IMR-90 (cell line): ENCODE results near the gene SFTPB. TPM values are rescaled to one million over a fixed set of nuclear protein-coding genes. Genes with fewer than 3 reads are reported as not detected.

ENCODE experiments used
- ATAC-seq: fragments of 200-7000 bp; cut with Tn5 transposase; 2 replicates; pipeline ENCODE4 v1.9.1; 2020; ENCODE audit warnings: low read depth, mild to moderate bottlenecking, moderate library complexity
- BruUV-seq: library from RNA; stranded (reverse); fragments of 400-500 nt; replicated peaks from 2 replicates; lab custom pipeline; 2021; lab: Mats Ljungman, UMichigan
- CTCF ChIA-PET: fragments of 300-600 bp; formaldehyde crosslinking; extraction: SDS; loops from one replicate; lab custom pipeline; 2021; ENCODE audit warnings: antibody characterized with exemption; lab: Yijun Ruan, JAX
- POLR2A ChIA-PET: fragments of 300-600 bp; sonication (Branson Sonifier 250); formaldehyde crosslinking; loops from one replicate; lab custom pipeline; 2022; ENCODE audit warnings: antibody characterized with exemption; ENCODE audit not compliant: unreplicated experiment; lab: Charles Lee
- DNase-seq: peaks from one replicate; pipeline ENCODE4 v3.0.0; 2013
- H2AFZ ChIP-seq: replicated peaks from 2 replicates; pipeline ENCODE3; 2013; ENCODE audit warnings: low read length, mild to moderate bottlenecking; ENCODE audit not compliant: poor library complexity
- H2AK5ac ChIP-seq: 2 replicates; pipeline ENCODE4 v1.6.1; 2013; ENCODE audit warnings: low read depth, low read length, inconsistent platforms
- H2AK9ac ChIP-seq: replicated peaks from 2 replicates; pipeline ENCODE3; 2013; ENCODE audit warnings: mild to moderate bottlenecking, low read depth, low read length, moderate library complexity; ENCODE audit not compliant: poor library complexity
- H2BK120ac ChIP-seq: 2 replicates; pipeline ENCODE4 v1.6.1; 2013; ENCODE audit warnings: low read depth, low read length, inconsistent platforms
- H2BK15ac ChIP-seq: 3 replicates; pipeline ENCODE4 v1.6.1; 2013; ENCODE audit warnings: low read depth, low read length, inconsistent platforms
- H2BK20ac ChIP-seq: 2 replicates; pipeline ENCODE4 v1.6.1; 2013; ENCODE audit warnings: low read depth, mild to moderate bottlenecking, inconsistent platforms, low read length, moderate library complexity
- H2BK5ac ChIP-seq: 2 replicates; pipeline ENCODE4 v1.6.1; 2013; ENCODE audit warnings: mild to moderate bottlenecking, low read depth, low read length, inconsistent platforms; ENCODE audit not compliant: poor library complexity, severe bottlenecking
- H3K14ac ChIP-seq: replicated peaks from 2 replicates; pipeline ENCODE4 v1.6.1; 2013; ENCODE audit warnings: low read depth, low read length, inconsistent platforms
- H3K18ac ChIP-seq: 2 replicates; pipeline ENCODE4 v1.6.1; 2013; ENCODE audit warnings: low read depth, low read length, control low read depth
- H3K23ac ChIP-seq: 2 replicates; pipeline ENCODE4 v1.6.1; 2013; ENCODE audit warnings: low read depth, low read length, inconsistent platforms
- H3K27ac ChIP-seq: 2 replicates; pipeline ENCODE4 v1.5.1; 2013; ENCODE audit warnings: mild to moderate bottlenecking, control low read depth, low read length; ENCODE audit not compliant: insufficient read depth
- H3K27me3 ChIP-seq: 2 replicates; pipeline ENCODE4 v1.6.1; 2013; ENCODE audit warnings: low read length; ENCODE audit not compliant: control insufficient read depth, insufficient read depth
- H3K36me3 ChIP-seq: 2 replicates; pipeline ENCODE4 v1.6.1; 2013; ENCODE audit warnings: low read length, mixed read lengths; ENCODE audit not compliant: control insufficient read depth, insufficient read depth
- H3K4ac ChIP-seq: 2 replicates; pipeline ENCODE4 v1.6.1; 2013; ENCODE audit warnings: low read depth, low read length, inconsistent platforms
- H3K4me1 ChIP-seq: 2 replicates; pipeline ENCODE4 v1.6.1; 2013; ENCODE audit warnings: low read length, mixed read lengths; ENCODE audit not compliant: control insufficient read depth, insufficient read depth
- H3K4me2 ChIP-seq: 2 replicates; pipeline ENCODE4 v1.6.1; 2013; ENCODE audit warnings: low read depth, mild to moderate bottlenecking, control low read depth, low read length, moderate library complexity
- H3K4me3 ChIP-seq: 2 replicates; pipeline ENCODE4 v1.5.1; 2013; ENCODE audit warnings: low read depth, mild to moderate bottlenecking, control low read depth, low read length, moderate library complexity; ENCODE audit not compliant: insufficient read depth
- H3K56ac ChIP-seq: 2 replicates; pipeline ENCODE4 v1.6.1; 2013; ENCODE audit warnings: low read length, inconsistent platforms; ENCODE audit not compliant: insufficient read depth; ENCODE audit errors: extremely low read depth
- H3K79me1 ChIP-seq, 2 experiments: 2 replicates each; pipeline ENCODE4 v1.6.1; 2013; ENCODE audit warnings: low read length in 2 of 2, inconsistent platforms in 1 of 2, low read depth in 1 of 2
- H3K9ac ChIP-seq: 2 replicates; pipeline ENCODE4 v1.6.1; 2013; ENCODE audit warnings: low read depth, low read length, control low read depth
- H3K9me1 ChIP-seq: 2 replicates; pipeline ENCODE4 v1.6.1; 2013; ENCODE audit warnings: low read length, inconsistent platforms; ENCODE audit not compliant: insufficient read depth
- H3K9me3 ChIP-seq: 2 replicates; pipeline ENCODE4 v1.6.1; 2013; ENCODE audit warnings: low read length; ENCODE audit not compliant: control insufficient read depth, insufficient read depth
- H4K20me1 ChIP-seq: 2 replicates; pipeline ENCODE4 v1.6.1; 2013; ENCODE audit warnings: low read length, inconsistent platforms; ENCODE audit not compliant: insufficient read depth
- H4K5ac ChIP-seq: 2 replicates; pipeline ENCODE4 v1.6.1; 2013; ENCODE audit warnings: mild to moderate bottlenecking, low read depth, low read length, control low read depth
- H4K8ac ChIP-seq, 2 experiments: 2 replicates each; pipeline ENCODE4 v1.6.1; 2013; ENCODE audit warnings: low read depth in 2 of 2, low read length in 2 of 2, control low read depth in 1 of 2, inconsistent platforms in 1 of 2
- H4K91ac ChIP-seq: 2 replicates; pipeline ENCODE4 v1.6.1; 2013; ENCODE audit warnings: low read depth, low read length, inconsistent platforms; ENCODE audit not compliant: insufficient read depth
- BHLHE40 ChIP-seq: fragments of 150-350 bp; IDR thresholded peaks from 2 replicates; pipeline ENCODE4 v1.6.1; 2016; ENCODE audit warnings: mild to moderate bottlenecking, low read depth, low read length
- CEBPB ChIP-seq: IDR thresholded peaks from 2 replicates; pipeline ENCODE4 v1.6.1; 2012; ENCODE audit warnings: low read depth, low read length, improper control_type of control experiment
- CHD1 ChIP-seq: IDR thresholded peaks from 2 replicates; pipeline ENCODE4 v1.6.1; 2012; ENCODE audit warnings: low read depth, low read length, improper control_type of control experiment
- CTCF ChIP-seq: conservative IDR thresholded peaks from 2 replicates; pipeline ENCODE4 v1.5.1; 2012; ENCODE audit warnings: mild to moderate bottlenecking, low read depth, low read length, improper control_type of control experiment
- FOS ChIP-seq: fragments of 150-350 bp; IDR thresholded peaks from 2 replicates; pipeline ENCODE4 v1.6.1; 2016; ENCODE audit warnings: low read depth, low read length
- MAFK ChIP-seq: IDR thresholded peaks from 2 replicates; pipeline ENCODE4 v1.6.1; 2012; ENCODE audit warnings: low read depth, low read length, improper control_type of control experiment
- MAZ ChIP-seq: IDR thresholded peaks from 2 replicates; pipeline ENCODE4 v1.6.1; 2012; ENCODE audit warnings: low read depth, mild to moderate bottlenecking, low read length, improper control_type of control experiment, moderate library complexity, borderline replicate concordance
- MXI1 ChIP-seq: IDR thresholded peaks from 2 replicates; pipeline ENCODE4 v1.6.1; 2012; ENCODE audit warnings: low read depth, mild to moderate bottlenecking, low read length, moderate library complexity, borderline replicate concordance
- NFE2L2 ChIP-seq: fragments of 150-350 bp; IDR thresholded peaks from 2 replicates; pipeline ENCODE4 v1.6.1; 2016; ENCODE audit warnings: low read depth, mild to moderate bottlenecking, low read length
- POLR2A ChIP-seq: IDR thresholded peaks from 2 replicates; pipeline ENCODE4 v1.6.1; 2012; ENCODE audit warnings: mild to moderate bottlenecking, low read depth, low read length
- RAD21 ChIP-seq: IDR thresholded peaks from 2 replicates; pipeline ENCODE4 v1.6.1; 2012; ENCODE audit warnings: low read length, improper control_type of control experiment
- RCOR1 ChIP-seq: IDR thresholded peaks from 2 replicates; pipeline ENCODE4 v1.6.1; 2012; ENCODE audit warnings: mild to moderate bottlenecking, low read length, improper control_type of control experiment; ENCODE audit not compliant: insufficient replicate concordance
- RFX5 ChIP-seq: IDR thresholded peaks from 2 replicates; pipeline ENCODE4 v1.8.0; 2012; ENCODE audit warnings: low read depth, mild to moderate bottlenecking, low read length, moderate library complexity
- SMC3 ChIP-seq: fragments of 150-350 bp; IDR thresholded peaks from 2 replicates; pipeline ENCODE4 v1.6.1; 2016; ENCODE audit warnings: low read depth, mild to moderate bottlenecking, antibody characterized with exemption, low read length, moderate library complexity
- USF2 ChIP-seq: fragments of 150-350 bp; IDR thresholded peaks from 2 replicates; pipeline ENCODE4 v1.6.1; 2017; ENCODE audit warnings: mild to moderate bottlenecking, antibody characterized with exemption, low read length, low read depth
- WGBS, 2 experiments: methylation state at CpG; one replicate each; pipeline versions ENCODE4 v1.1.5 to v1.1.7; 2013; ENCODE audit warnings: missing lambda C conversion rate in 2 of 2; ENCODE audit not compliant: insufficient read length in 1 of 2; ENCODE audit errors: extremely low coverage in 2 of 2; 5-methylcytosine and 5-hydroxymethylcytosine counted together
- dilution Hi-C: fragments of 300-500 bp; cut with HindIII; formaldehyde crosslinking; loops from one replicate; pipeline ENCODE4 v1.14.3; 2018; ENCODE audit warnings: low sequenced_read_pairs; ENCODE audit not compliant: unreplicated experiment
- in situ Hi-C: fragments of 300-500 bp; cut with MboI; formaldehyde crosslinking; loops from 3 replicates; pipeline ENCODE4 v1.14.3; 2019; ENCODE audit warnings: low sequenced_read_pairs, inconsistent platforms, mixed read lengths
- intact Hi-C: fragments of 100-400 bp; cut with micrococcal nuclease; formaldehyde crosslinking; loops from 2 replicates; pipeline ENCODE4 v1.10.0; 2022
- polyA plus RNA-seq, 3 experiments: library from polyadenylated mRNA; depleted of rRNA; stranded (reverse); fragments of >200 nt; gene quantifications; 2 replicates each; pipeline ENCODE4 v1.2.3, GENCODE V29; 2012; ENCODE audit warnings: low replicate concordance in 1 of 3
- total RNA-seq: library from RNA; depleted of rRNA; stranded (reverse); fragments of >200 nt; gene quantifications from 2 replicates; pipeline ENCODE4 v1.2.3, GENCODE V29; 2012
- TF ChIP-seq, protein P1 (sequence below): fragments of 150-350 bp; IDR thresholded peaks from 2 replicates; pipeline ENCODE4 v1.6.1; 2016; ENCODE audit warnings: low read depth, mild to moderate bottlenecking, low read length, moderate library complexity, borderline replicate concordance

SFTPB gene
- total and polyA plus RNA-seq, 2 of the 4 experiments (the other 2 are of a cell fraction): not detected

GRCh38 chr2:85660725-85661124 lies 7.3 kb downstream of the SFTPB start:
- no peak overlapping the region for H2AK9ac ChIP-seq
- WGBS, 2 experiments: 94% methylated on average over 3 of the region's 7 CpGs; no CpG with 5 or more reads in 1 of the 2 experiments

More at GRCh38 chr2:85660725-85661124, 7.3 kb downstream of the SFTPB start:
- Histone ChIP-seq H3K14ac (no peak overlapping the region), H4K20me1 (no peaks in the 10 kb centered on the region), H2AK5ac (no peak overlapping the region; the same call in 1 of the 2 replicates), H3K4me2 (no peak overlapping the region), H2BK15ac (no peak overlapping the region), H3K4ac (no peak overlapping the region), H3K18ac (no peak overlapping the region), H3K56ac (no peak overlapping the region), H2BK120ac (no peak overlapping the region), H3K79me1 (no peaks in the 10 kb centered on the region), H3K27ac (no peak overlapping the region), H4K5ac (no peak overlapping the region), H3K27me3 (no peaks in the 10 kb centered on the region), H4K8ac (no peak overlapping the region), H2BK5ac (no peak overlapping the region), H2AFZ (no peak overlapping the region), H3K9me3 (no peaks in the 10 kb centered on the region), H4K91ac (no peak overlapping the region), H3K9ac (no peak overlapping the region), H3K4me3 (no peak overlapping the region), H3K36me3 (peaks cover 2% of the 10 kb centered on the region; the same call in 1 of the 2 replicates), H3K4me1 (peaks cover 11% of the 10 kb centered on the region), H2BK20ac (no peak overlapping the region), H3K9me1 (peaks cover 20% of the 10 kb centered on the region), H3K23ac (no peak overlapping the region)
- no TSS peak for BruUV-seq
- dilution Hi-C loops: no loop called here
- ChIA-PET CTCF (no interaction called here), POLR2A (interaction anchor here (0.6 kb wide), 1 partner anchor 15 kb away, joined by 3 read pairs; no protein-coding TSS in a partner anchor)
- DNase-seq (no peak), ATAC-seq (no peak)
- in situ Hi-C loops: no loop called here
- intact Hi-C loops: no loop called here
- no peak for TF ChIP-seq MAFK
- no peak for TF ChIP-seq BHLHE40
- TF ChIP-seq POLR2A: no peak
- no peak for TF ChIP-seq MAZ
- no peak for TF ChIP-seq USF2
- TF ChIP-seq CHD1: no peak
- no peak for TF ChIP-seq RFX5
- TF ChIP-seq RAD21: no peak
- TF ChIP-seq, protein P1, sequence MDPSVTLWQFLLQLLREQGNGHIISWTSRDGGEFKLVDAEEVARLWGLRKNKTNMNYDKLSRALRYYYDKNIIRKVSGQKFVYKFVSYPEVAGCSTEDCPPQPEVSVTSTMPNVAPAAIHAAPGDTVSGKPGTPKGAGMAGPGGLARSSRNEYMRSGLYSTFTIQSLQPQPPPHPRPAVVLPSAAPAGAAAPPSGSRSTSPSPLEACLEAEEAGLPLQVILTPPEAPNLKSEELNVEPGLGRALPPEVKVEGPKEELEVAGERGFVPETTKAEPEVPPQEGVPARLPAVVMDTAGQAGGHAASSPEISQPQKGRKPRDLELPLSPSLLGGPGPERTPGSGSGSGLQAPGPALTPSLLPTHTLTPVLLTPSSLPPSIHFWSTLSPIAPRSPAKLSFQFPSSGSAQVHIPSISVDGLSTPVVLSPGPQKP: no peak
- no peak for TF ChIP-seq FOS
- no peak for TF ChIP-seq NFE2L2
- no peak for TF ChIP-seq RCOR1
- TF ChIP-seq SMC3: no peak
- TF ChIP-seq MXI1: no peak
- TF ChIP-seq CTCF: no peak
- TF ChIP-seq CEBPB: no peak
